ENCODE data around the gene PROX2.

- TF ChIP-seq POLR2A (IDR thresholded peaks at IDR 0.05) (no peak), CTCF (IDR thresholded peaks at IDR 0.05 in 4 of 5, conservative IDR thresholded peaks at IDR 0.05 in 1 of 5) (no peak)
Observed at GRCh38 chr14:74908861-74909341, 33.0 kb upstream of the PROX2 start.
